ENCODE measurements around the gene ACSM5.
"Not testable (repeated sequence)": the region's sequence is repeated elsewhere in the genome, so short reads cannot be mapped to it uniquely, and the experiment has no call there.

The ACSM5 gene

DNA sequence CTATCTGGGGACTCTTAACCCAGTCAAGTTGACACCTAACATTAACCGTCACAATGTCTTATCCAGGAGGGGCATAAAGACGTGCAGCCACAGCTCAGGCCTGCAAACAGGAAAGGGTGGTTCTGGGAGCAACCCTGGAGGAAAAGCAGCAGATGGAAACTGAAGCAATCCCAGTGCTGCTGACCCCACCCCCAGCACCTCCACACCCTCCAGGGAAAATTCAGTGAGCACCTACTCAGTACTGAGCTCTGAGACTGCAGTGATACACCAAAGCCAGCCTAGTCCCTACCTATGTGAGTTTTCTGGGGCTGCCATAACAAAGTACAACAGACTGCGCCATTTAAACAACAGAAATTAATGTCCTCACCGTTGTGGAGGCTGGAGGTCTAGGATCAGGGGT lies 32.5 kb downstream of the ACSM5 start:
- H3K36me3 ChIP-seq (ENCODE audit: control insufficient read depth, insufficient read depth, low read length); H3K79me1 ChIP-seq (ENCODE audit: low read length); H3K4me1 ChIP-seq (ENCODE audit: control insufficient read depth, low read depth, low read length); H3K27ac ChIP-seq (ENCODE audit: low read depth, low read length); H3K9ac ChIP-seq (ENCODE audit: low read length); H3K4ac ChIP-seq (ENCODE audit: low read depth, low read length); H4K5ac ChIP-seq (ENCODE audit: low read length); H3K18ac ChIP-seq (ENCODE audit: low read length); H3K56ac ChIP-seq (ENCODE audit: low read length); H2BK5ac ChIP-seq (ENCODE audit: low read length); H3K27me3 ChIP-seq (ENCODE audit: insufficient read depth, low read length, poor library complexity); H3K79me2 ChIP-seq (ENCODE audit: control insufficient read depth, insufficient read depth, low read length); H2BK120ac ChIP-seq (ENCODE audit: low read depth, low read length); H2AK5ac ChIP-seq (ENCODE audit: low read length); DNase-seq; H3K4me3 ChIP-seq (ENCODE audit: low read length); H4K8ac ChIP-seq (ENCODE audit: low read depth, low read length); H2BK15ac ChIP-seq (replicated peaks; ENCODE audit: low read depth); H3K4me2 ChIP-seq (ENCODE audit: low read length); H3K23ac ChIP-seq (ENCODE audit: low read length): not testable (repeated sequence)
- WGBS (ENCODE audit: extremely low coverage, insufficient coverage, low lambda C conversion rate) = no CpG with 5 or more reads among the region's 4 CpGs

GRCh38 chr16:20446652-20447393 lies 37.5 kb downstream of the ACSM5 start:
- H3K79me1 ChIP-seq (ENCODE audit: low read length); H3K23ac ChIP-seq (ENCODE audit: low read length); H4K5ac ChIP-seq (ENCODE audit: low read length); H3K56ac ChIP-seq (ENCODE audit: low read length); H2BK15ac ChIP-seq (replicated peaks; ENCODE audit: low read depth); H3K27ac ChIP-seq (ENCODE audit: low read depth, low read length); H3K4me1 ChIP-seq (ENCODE audit: control insufficient read depth, low read depth, low read length); DNase-seq; H3K9ac ChIP-seq (ENCODE audit: low read length); H3K79me2 ChIP-seq (ENCODE audit: control insufficient read depth, insufficient read depth, low read length); H3K4ac ChIP-seq (ENCODE audit: low read depth, low read length); H3K27me3 ChIP-seq (ENCODE audit: insufficient read depth, low read length, poor library complexity); H3K18ac ChIP-seq (ENCODE audit: low read length); H4K8ac ChIP-seq (ENCODE audit: low read depth, low read length); H3K36me3 ChIP-seq (ENCODE audit: control insufficient read depth, insufficient read depth, low read length); H2BK5ac ChIP-seq (ENCODE audit: low read length); H3K4me2 ChIP-seq (ENCODE audit: low read length); H3K4me3 ChIP-seq (ENCODE audit: low read length); H2AK5ac ChIP-seq (ENCODE audit: low read length); H2BK120ac ChIP-seq (ENCODE audit: low read depth, low read length): not testable (repeated sequence)
- no CpG with 5 or more reads among the region's 3 CpGs for WGBS (ENCODE audit: extremely low coverage, insufficient coverage, low lambda C conversion rate)

DNA sequence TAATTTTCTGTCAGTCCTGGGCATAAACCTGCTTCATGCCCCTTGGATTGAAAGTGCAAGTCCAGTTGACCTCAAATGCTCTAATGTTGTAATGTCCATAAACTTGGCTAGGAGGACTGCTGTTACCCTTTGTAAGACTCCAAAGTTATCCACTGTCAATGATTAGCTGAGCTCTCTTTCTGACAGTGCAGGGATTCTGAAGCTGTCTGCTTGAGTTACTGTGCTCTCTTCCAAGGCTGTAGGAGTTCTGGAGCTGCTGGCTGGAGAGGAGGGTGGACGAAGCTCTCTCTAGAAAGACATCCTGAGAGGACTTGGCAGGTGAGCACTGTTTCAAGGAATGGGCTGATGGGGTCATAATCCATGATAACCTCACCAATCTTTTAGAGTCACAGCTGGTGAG lies 42.0 kb downstream of the ACSM5 start, which contains the start of gene ACSM2A:
TSS of gene ACSM2A (plus strand) at position 158 of the 400 bp plus-strand sequence. CDS start 8,594 bp downstream, outside the sequence.
- not testable (repeated sequence) for H3K18ac ChIP-seq (ENCODE audit: low read length); H3K79me1 ChIP-seq (ENCODE audit: low read length); H3K4ac ChIP-seq (ENCODE audit: low read depth, low read length); H3K4me2 ChIP-seq (ENCODE audit: low read length); H3K56ac ChIP-seq (ENCODE audit: low read length); H3K27ac ChIP-seq (ENCODE audit: low read depth, low read length); H3K4me1 ChIP-seq (ENCODE audit: control insufficient read depth, low read depth, low read length); H2BK120ac ChIP-seq (ENCODE audit: low read depth, low read length); H3K79me2 ChIP-seq (ENCODE audit: control insufficient read depth, insufficient read depth, low read length); H2AK5ac ChIP-seq (ENCODE audit: low read length); H3K36me3 ChIP-seq (ENCODE audit: control insufficient read depth, insufficient read depth, low read length); H2BK15ac ChIP-seq (replicated peaks; ENCODE audit: low read depth); H4K8ac ChIP-seq (ENCODE audit: low read depth, low read length); H3K9ac ChIP-seq (ENCODE audit: low read length); DNase-seq; H3K4me3 ChIP-seq (ENCODE audit: low read length); H2BK5ac ChIP-seq (ENCODE audit: low read length); H4K5ac ChIP-seq (ENCODE audit: low read length); H3K23ac ChIP-seq (ENCODE audit: low read length); H3K27me3 ChIP-seq (ENCODE audit: insufficient read depth, low read length, poor library complexity)
- no CpG with 5 or more reads among the region's 1 CpG for WGBS (ENCODE audit: extremely low coverage, insufficient coverage, low lambda C conversion rate)

DNA sequence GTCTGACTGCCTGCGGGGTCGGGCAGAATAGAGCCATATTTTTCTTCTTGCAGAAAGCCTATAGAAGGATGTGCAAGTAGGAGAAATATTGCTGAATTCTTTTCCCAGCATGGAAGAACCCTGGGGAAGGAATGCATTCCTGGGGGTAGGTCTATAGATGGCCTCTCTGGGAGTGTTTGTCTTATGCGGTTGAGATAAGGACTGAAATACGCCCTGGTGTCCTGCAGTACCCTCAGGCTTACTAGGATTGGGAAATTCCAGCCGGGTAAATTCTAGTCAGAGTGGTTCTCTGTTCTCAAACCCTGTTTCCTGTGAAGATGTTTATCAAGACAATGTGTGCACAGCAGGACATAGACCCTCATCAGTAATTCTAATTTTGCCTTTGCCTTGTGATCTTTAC lies 44.3 kb downstream of the ACSM5 start:
- H3K27me3 ChIP-seq (ENCODE audit: insufficient read depth, low read length, poor library complexity); H3K4me3 ChIP-seq (ENCODE audit: low read length); H2AK5ac ChIP-seq (ENCODE audit: low read length); H3K56ac ChIP-seq (ENCODE audit: low read length); H2BK5ac ChIP-seq (ENCODE audit: low read length); H3K79me1 ChIP-seq (ENCODE audit: low read length); H2BK15ac ChIP-seq (replicated peaks; ENCODE audit: low read depth); H3K9ac ChIP-seq (ENCODE audit: low read length); H4K5ac ChIP-seq (ENCODE audit: low read length); H3K4me1 ChIP-seq (ENCODE audit: control insufficient read depth, low read depth, low read length); H3K79me2 ChIP-seq (ENCODE audit: control insufficient read depth, insufficient read depth, low read length); H3K4ac ChIP-seq (ENCODE audit: low read depth, low read length); H3K36me3 ChIP-seq (ENCODE audit: control insufficient read depth, insufficient read depth, low read length); H3K18ac ChIP-seq (ENCODE audit: low read length); H3K23ac ChIP-seq (ENCODE audit: low read length); H3K4me2 ChIP-seq (ENCODE audit: low read length); DNase-seq; H2BK120ac ChIP-seq (ENCODE audit: low read depth, low read length); H3K27ac ChIP-seq (ENCODE audit: low read depth, low read length); H4K8ac ChIP-seq (ENCODE audit: low read depth, low read length): not testable (repeated sequence)
- no CpG with 5 or more reads among the region's 5 CpGs for WGBS (ENCODE audit: extremely low coverage, insufficient coverage, low lambda C conversion rate)

- not testable (repeated sequence) for H2AK5ac ChIP-seq (ENCODE audit: low read length); H3K4me2 ChIP-seq (ENCODE audit: low read length); H3K56ac ChIP-seq (ENCODE audit: low read length); H2BK15ac ChIP-seq (replicated peaks; ENCODE audit: low read depth); H3K79me1 ChIP-seq (ENCODE audit: low read length); H3K27me3 ChIP-seq (ENCODE audit: insufficient read depth, low read length, poor library complexity); H4K8ac ChIP-seq (ENCODE audit: low read depth, low read length); H3K4me1 ChIP-seq (ENCODE audit: control insufficient read depth, low read depth, low read length); H2BK5ac ChIP-seq (ENCODE audit: low read length); H3K79me2 ChIP-seq (ENCODE audit: control insufficient read depth, insufficient read depth, low read length); H3K27ac ChIP-seq (ENCODE audit: low read depth, low read length); H3K4me3 ChIP-seq (ENCODE audit: low read length); DNase-seq; H4K5ac ChIP-seq (ENCODE audit: low read length); H3K4ac ChIP-seq (ENCODE audit: low read depth, low read length); H3K18ac ChIP-seq (ENCODE audit: low read length); H3K36me3 ChIP-seq (ENCODE audit: control insufficient read depth, insufficient read depth, low read length); H2BK120ac ChIP-seq (ENCODE audit: low read depth, low read length); H3K23ac ChIP-seq (ENCODE audit: low read length); H3K9ac ChIP-seq (ENCODE audit: low read length)
- no CpG with 5 or more reads among the region's 2 CpGs for WGBS (ENCODE audit: extremely low coverage, insufficient coverage, low lambda C conversion rate)
These were observed 49.9 kb downstream of the ACSM5 start for GRCh38 chr16:20459227-20459626.

DNA sequence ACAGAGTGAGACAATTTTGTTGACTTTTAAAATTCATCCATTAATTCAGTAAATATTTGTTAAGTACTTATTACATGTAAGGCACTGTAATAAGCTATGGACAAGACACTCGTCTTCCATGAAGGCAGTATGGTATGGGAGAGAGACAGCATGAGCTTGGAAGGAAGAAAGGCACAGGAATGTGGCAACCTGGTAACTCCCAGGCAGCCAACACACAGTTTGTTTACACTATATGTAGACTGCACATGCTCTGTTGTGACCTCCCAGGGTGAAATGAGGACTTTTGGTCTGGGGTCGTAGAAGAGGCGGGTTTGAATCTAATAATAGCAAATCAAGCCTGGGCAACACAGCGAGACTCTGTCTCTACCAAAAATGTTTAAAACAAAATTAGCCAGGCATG lies 51.0 kb downstream of the ACSM5 start:
- not testable (repeated sequence) for H3K4ac ChIP-seq (ENCODE audit: low read depth, low read length); H4K5ac ChIP-seq (ENCODE audit: low read length); H3K4me3 ChIP-seq (ENCODE audit: low read length); H2BK120ac ChIP-seq (ENCODE audit: low read depth, low read length); H2AK5ac ChIP-seq (ENCODE audit: low read length); H3K56ac ChIP-seq (ENCODE audit: low read length); H3K27ac ChIP-seq (ENCODE audit: low read depth, low read length); H3K18ac ChIP-seq (ENCODE audit: low read length); H3K36me3 ChIP-seq (ENCODE audit: control insufficient read depth, insufficient read depth, low read length); H3K79me1 ChIP-seq (ENCODE audit: low read length); DNase-seq; H3K79me2 ChIP-seq (ENCODE audit: control insufficient read depth, insufficient read depth, low read length); H3K27me3 ChIP-seq (ENCODE audit: insufficient read depth, low read length, poor library complexity); H3K23ac ChIP-seq (ENCODE audit: low read length); H3K4me1 ChIP-seq (ENCODE audit: control insufficient read depth, low read depth, low read length); H4K8ac ChIP-seq (ENCODE audit: low read depth, low read length); H2BK5ac ChIP-seq (ENCODE audit: low read length); H3K9ac ChIP-seq (ENCODE audit: low read length); H2BK15ac ChIP-seq (replicated peaks; ENCODE audit: low read depth); H3K4me2 ChIP-seq (ENCODE audit: low read length)
- WGBS (ENCODE audit: extremely low coverage, insufficient coverage, low lambda C conversion rate) = no CpG with 5 or more reads among the region's 4 CpGs

Data from mesendoderm (in vitro differentiated cells).